Activated CD4-positive, alpha-beta T cell treated with anti-CD3 and anti-CD28 coated beads, Interleukin-2, amount 10 ng/mL, durations not matched to agents 7 days and 5 days (primary cell): ENCODE measurements around the gene FAM50A. TPM values are rescaled to one million over a fixed set of nuclear protein-coding genes. Genes with fewer than 3 reads are reported as not detected.
A peak's percentile ranks its signal among the peaks of the same experiment; 100 is the strongest.

Experiments used
- CTCF ChIA-PET: fragments of 350-600 bp; sonication (Branson Sonifier 250); formaldehyde crosslinking; loops from one replicate; lab custom pipeline; 2021; ENCODE audit warnings: antibody characterized with exemption; lab: Charles Lee
- POLR2A ChIA-PET: fragments of 350-600 bp; sonication (Branson Sonifier 250); formaldehyde crosslinking; loops from one replicate; lab custom pipeline; 2021; ENCODE audit warnings: antibody characterized with exemption; lab: Charles Lee
- DNase-seq: peaks from one replicate; pipeline ENCODE4 v3.0.0-alpha.2; 2020
- H3K27ac Mint-ChIP-seq: one replicate; pipeline ENCODE4 v1.8.0; 2021; ENCODE audit warnings: mild to moderate bottlenecking, moderate library complexity, mixed read lengths
- H3K27me3 Mint-ChIP-seq: one replicate; pipeline ENCODE4 v1.8.0; 2021; ENCODE audit warnings: mixed read lengths
- H3K36me3 Mint-ChIP-seq: one replicate; pipeline ENCODE4 v1.8.0; 2021; ENCODE audit warnings: low read depth, mixed read lengths
- H3K4me1 Mint-ChIP-seq: one replicate; pipeline ENCODE4 v1.8.0; 2021; ENCODE audit warnings: mixed read lengths
- H3K4me3 Mint-ChIP-seq: one replicate; pipeline ENCODE4 v1.8.0; 2021; ENCODE audit warnings: mild to moderate bottlenecking, moderate library complexity, mixed read lengths
- H3K9me3 Mint-ChIP-seq: one replicate; pipeline ENCODE4 v1.8.0; 2021; ENCODE audit warnings: mixed read lengths
- total RNA-seq, 2 experiments: library from RNA; stranded (reverse); gene quantifications; one replicate each; pipeline ENCODE4 v1.2.3, GENCODE V29; 2021

The FAM50A gene
- total RNA-seq, 2 experiments from 2014 or later, result 54.3 to 66.9 TPM

DNA sequence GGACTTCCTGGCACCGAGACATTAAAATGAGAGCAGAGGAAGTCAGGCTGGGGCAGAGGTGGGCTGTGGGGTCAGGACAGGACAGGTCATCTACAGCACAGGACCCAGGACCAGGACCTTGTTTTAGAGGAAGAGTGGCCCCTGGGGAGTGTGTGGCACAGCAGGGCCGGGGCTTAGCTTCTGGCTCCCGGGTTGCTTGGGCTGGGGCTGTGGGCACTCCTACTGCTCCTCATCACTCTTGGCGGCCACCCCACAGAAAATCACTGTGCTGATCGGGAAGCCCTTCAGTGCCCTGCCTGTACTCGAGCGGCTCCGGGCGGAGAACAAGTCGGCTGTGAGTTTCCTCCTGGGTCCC, 23.6 kb upstream of the FAM50A start:
- Mint-ChIP-seq H3K27ac (no peak overlapping the region), H3K9me3 (no peaks in the 10 kb centered on the region), H3K27me3 (no peaks in the 10 kb centered on the region), H3K36me3 (peaks cover 6% of the 10 kb centered on the region), H3K4me1 (peaks cover 8% of the 10 kb centered on the region), H3K4me3 (no peak overlapping the region)
- ChIA-PET CTCF (interaction anchor here (0.6 to 1.8 kb wide), 3 partner anchors 11 to 55 kb away, joined by 3 to 4 read pairs (median 3); partner anchors contain the start of gene DNASE1L1), POLR2A (no interaction called here)
- no peak for DNase-seq

DNA sequence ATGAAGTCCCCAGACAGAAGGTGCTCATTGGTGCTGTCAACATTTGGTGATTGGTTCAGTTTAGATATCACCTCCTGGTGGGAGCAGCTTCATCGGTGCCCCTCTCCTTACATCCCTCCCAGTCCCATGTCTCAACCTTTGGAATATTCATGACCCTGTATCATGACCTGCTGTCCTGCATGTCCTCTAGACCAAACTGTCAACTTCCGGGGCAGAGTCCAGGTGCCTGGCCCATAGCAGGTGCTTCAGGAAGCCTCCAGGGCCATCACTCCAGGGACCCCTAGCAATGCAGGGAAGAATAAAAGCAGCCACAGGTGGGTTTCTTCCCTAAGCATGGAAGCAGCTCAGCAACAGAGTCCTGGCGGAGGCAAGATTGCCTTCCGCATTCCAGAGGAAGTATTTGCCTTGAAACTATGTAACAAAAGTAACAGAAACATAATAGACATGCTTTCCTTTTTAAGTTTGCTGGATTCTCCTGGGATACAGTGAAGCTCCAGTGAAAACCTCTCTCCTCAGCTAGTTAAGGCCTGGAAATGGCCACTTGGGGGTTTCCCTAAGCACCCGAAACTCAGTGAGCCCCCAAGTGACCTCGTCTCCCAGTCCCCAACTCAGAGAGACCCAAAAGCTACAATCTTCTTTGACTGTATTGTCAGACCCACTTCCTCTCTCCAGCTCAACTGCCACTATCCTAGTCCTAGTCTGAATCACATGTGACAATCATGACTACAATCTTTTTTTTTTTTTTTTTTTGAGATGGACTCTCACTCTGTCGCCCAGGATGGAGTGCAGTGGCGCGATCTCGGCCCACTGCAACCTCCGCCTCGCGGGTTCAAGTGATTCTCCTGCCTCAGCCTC, 16.8 kb upstream of the FAM50A start:
- H3K4me3 Mint-ChIP-seq, result no peak overlapping the region
- CTCF ChIA-PET, result interaction anchor here (0.7 to 1.8 kb wide), 2 partner anchors 15 to 42 kb away, joined by 3 to 4 read pairs; no protein-coding TSS in a partner anchor

GRCh38 chrX:154428176-154429171, 15.5 kb upstream of the FAM50A start, which contains the start of gene ATP6AP1:
TSS of gene ATP6AP1 (plus strand) at chrX:154428677. CDS start at chrX:154428693, 16 bp downstream.
- Mint-ChIP-seq H3K9me3 (no peaks in the 10 kb centered on the region), H3K4me1 (peaks cover 28% of the 10 kb centered on the region), H3K4me3 (peak within 1 kb of the TSS; percentile 77), H3K27ac (peak within 1 kb of the TSS; percentile 79), H3K27me3 (no peaks in the 10 kb centered on the region), H3K36me3 (peaks cover 8% of the 10 kb centered on the region)
- peak; percentile 90 for DNase-seq
- CTCF ChIA-PET, result interaction anchor here (0.8 to 1.6 kb wide), 3 partner anchors 11 to 17 kb away, joined by 3 to 4 read pairs (median 4); partner anchors contain the start of gene TAFAZZIN
- POLR2A ChIA-PET, result no interaction called here

More for the DNA sequence above, 16.8 kb upstream of the FAM50A start:
- Mint-ChIP-seq H3K36me3 (peaks cover 3% of the 10 kb centered on the region), H3K27ac (no peak overlapping the region), H3K27me3 (no peaks in the 10 kb centered on the region), H3K9me3 (no peaks in the 10 kb centered on the region), H3K4me1 (peaks cover 28% of the 10 kb centered on the region)
- POLR2A ChIA-PET, result interaction anchor here (0.7 kb wide), 1 partner anchor 491 kb away, joined by 7 read pairs; no protein-coding TSS in a partner anchor
- no peak for DNase-seq

DNA sequence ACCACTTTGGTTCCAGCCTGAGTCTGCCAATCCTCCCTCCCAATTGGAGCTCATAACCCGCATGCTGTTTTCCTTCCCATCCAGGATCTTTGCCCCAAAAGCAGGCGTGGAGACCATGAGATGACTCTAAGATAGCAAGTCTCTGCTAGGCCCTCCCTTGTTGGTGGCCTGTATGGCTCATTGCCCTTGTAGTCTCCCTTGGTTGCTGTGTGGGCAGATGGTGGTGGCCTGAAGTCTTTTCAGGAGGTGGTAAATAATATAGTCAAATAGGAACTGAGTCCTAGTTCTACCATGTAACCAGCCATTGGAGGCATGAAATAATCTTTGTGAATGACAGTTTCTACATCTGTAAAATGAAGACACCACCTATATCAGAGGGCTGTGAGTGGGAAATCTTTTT, 14.2 kb upstream of the FAM50A start:
- Mint-ChIP-seq H3K36me3 (peaks cover 9% of the 10 kb centered on the region), H3K4me3 (peak overlapping the region; percentile 77), H3K27me3 (no peaks in the 10 kb centered on the region), H3K9me3 (no peaks in the 10 kb centered on the region), H3K27ac (no peak overlapping the region), H3K4me1 (peaks cover 23% of the 10 kb centered on the region)
- ChIA-PET POLR2A (interaction anchor here (0.6 kb wide), 1 partner anchor 57 kb away, joined by 3 read pairs; the partner anchor contains the start of gene UBL4A), CTCF (interaction anchor here (1.6 kb wide), 1 partner anchor 18 kb away, joined by 4 read pairs; the partner anchor contains the start of gene TAFAZZIN)
- no peak for DNase-seq

GRCh38 chrX:154430479-154430878, 13.5 kb upstream of the FAM50A start:
- no peak for DNase-seq
- Mint-ChIP-seq H3K27ac (peak overlapping the region; percentile 27), H3K9me3 (no peaks in the 10 kb centered on the region), H3K27me3 (no peaks in the 10 kb centered on the region), H3K4me1 (peaks cover 23% of the 10 kb centered on the region), H3K36me3 (peaks cover 13% of the 10 kb centered on the region), H3K4me3 (no peak overlapping the region)
- POLR2A ChIA-PET, result interaction anchor here (0.6 kb wide), 1 partner anchor 56 kb away, joined by 3 read pairs; the partner anchor contains the start of gene UBL4A
- CTCF ChIA-PET, result no interaction called here

DNA sequence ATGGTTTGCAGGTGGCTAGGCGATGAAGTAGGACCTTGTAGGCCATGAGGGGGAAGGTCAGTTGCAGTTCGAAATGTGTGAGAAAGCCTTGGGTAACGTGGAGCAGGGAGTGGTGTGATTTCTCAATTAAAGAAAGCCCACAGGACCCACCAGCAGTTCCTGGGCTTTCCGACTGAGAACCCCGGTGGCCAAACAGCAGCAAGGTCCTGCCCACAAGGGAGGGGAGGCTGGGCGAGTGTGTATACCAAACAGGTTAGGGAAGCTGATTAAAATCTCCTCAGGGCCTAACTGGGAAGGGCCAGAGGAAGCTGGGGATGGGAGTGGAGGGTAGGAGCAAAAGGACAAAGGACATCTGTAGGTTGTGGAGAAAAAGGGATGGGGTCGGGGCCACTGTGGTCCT, 13.0 kb upstream of the FAM50A start:
- peaks cover 24% of the 10 kb centered on the region for H3K4me1 Mint-ChIP-seq
- H3K4me3 Mint-ChIP-seq, result no peak overlapping the region
- no peaks in the 10 kb centered on the region for H3K27me3 Mint-ChIP-seq
- peaks cover 15% of the 10 kb centered on the region for H3K36me3 Mint-ChIP-seq
- no peaks in the 10 kb centered on the region for H3K9me3 Mint-ChIP-seq
- ChIA-PET CTCF (interaction anchor here (0.5 kb wide), 1 partner anchor 43 kb away, joined by 3 read pairs; no protein-coding TSS in a partner anchor), POLR2A (no interaction called here)
- no peak for DNase-seq
- H3K27ac Mint-ChIP-seq, result peak overlapping the region; percentile 27

DNA sequence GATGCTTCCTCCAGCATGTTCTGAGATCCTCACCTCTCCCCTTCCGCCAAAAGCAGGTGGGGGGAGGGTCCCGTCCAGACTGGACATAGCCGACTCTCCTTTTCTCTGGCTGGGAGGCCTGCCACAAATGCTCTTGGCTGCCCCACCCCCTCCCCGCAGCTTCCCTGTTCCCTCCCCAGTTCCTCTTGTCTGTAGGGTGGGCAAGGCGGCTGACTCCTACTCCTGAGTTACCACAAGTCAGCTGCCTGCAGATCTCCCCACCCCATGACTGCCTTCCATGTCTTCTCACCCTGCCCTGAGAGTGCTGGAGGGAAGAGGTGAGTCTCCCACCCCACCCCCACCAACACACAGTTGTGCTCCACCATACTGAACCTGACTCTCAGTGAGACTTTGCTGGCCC, 12.6 kb upstream of the FAM50A start:
- CTCF ChIA-PET, result interaction anchor here (0.5 kb wide), 1 partner anchor 43 kb away, joined by 3 read pairs; no protein-coding TSS in a partner anchor
- Mint-ChIP-seq H3K36me3 (peaks cover 18% of the 10 kb centered on the region), H3K9me3 (no peaks in the 10 kb centered on the region), H3K27ac (no peak overlapping the region), H3K4me1 (peaks cover 28% of the 10 kb centered on the region), H3K4me3 (no peak overlapping the region), H3K27me3 (no peaks in the 10 kb centered on the region)
- DNase-seq, result no peak
- POLR2A ChIA-PET, result no interaction called here

- ChIA-PET CTCF (no interaction called here), POLR2A (no interaction called here)
- Mint-ChIP-seq H3K36me3 (peaks cover 19% of the 10 kb centered on the region), H3K9me3 (no peaks in the 10 kb centered on the region), H3K4me3 (no peak overlapping the region), H3K27ac (no peak overlapping the region), H3K27me3 (no peaks in the 10 kb centered on the region), H3K4me1 (peaks cover 30% of the 10 kb centered on the region)
- no peak for DNase-seq
These were observed 11.7 kb upstream of the FAM50A start for GRCh38 chrX:154432210-154432609.

GRCh38 chrX:154433605-154434004, 10.3 kb upstream of the FAM50A start:
- Mint-ChIP-seq H3K36me3 (peaks cover 19% of the 10 kb centered on the region), H3K27ac (no peak overlapping the region), H3K27me3 (no peaks in the 10 kb centered on the region), H3K4me3 (no peak overlapping the region), H3K4me1 (peaks cover 31% of the 10 kb centered on the region), H3K9me3 (no peaks in the 10 kb centered on the region)
- ChIA-PET POLR2A (no interaction called here), CTCF (no interaction called here)
- DNase-seq, result no peak

DNA sequence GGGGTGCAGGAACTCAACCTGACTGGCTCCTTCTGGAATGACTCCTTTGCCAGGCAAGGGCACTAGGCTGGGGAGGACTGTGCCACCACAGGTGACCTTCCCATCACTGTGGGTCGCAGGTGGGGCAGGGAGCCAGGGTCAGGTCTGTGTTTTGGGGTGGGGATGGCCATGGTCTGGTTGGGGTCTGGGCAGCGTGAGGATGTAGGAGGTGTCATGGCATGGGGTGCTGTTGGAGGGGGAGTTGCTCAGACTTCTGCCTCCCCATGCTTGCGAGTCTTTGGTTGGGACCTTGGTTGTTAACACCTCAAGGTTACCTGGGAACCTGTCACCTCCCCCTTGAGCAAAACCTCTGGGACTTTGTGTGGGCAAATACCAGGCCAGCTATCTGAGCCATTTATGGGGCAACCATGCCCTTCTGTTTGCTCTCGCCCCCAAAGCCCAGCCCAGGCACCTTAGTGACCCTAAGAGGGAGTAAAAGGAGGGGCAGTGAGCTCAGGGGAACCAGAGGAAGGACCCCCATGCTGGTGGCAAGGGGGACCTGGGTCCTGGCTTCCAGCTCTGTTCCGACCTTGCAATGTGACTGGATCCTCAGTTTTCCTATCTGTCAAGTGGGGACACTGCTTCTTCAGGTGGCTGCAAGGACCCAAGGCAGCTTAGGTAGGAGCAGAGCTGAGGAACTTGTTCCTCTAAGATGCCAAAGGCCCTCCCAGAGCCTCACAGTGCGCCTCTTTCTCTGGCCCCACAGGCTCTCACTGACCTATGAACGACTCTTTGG, 9.4 kb upstream of the FAM50A start:
- no peak overlapping the region for H3K27ac Mint-ChIP-seq

GRCh38 chrX:154435171-154435733, 8.7 kb upstream of the FAM50A start:
- Mint-ChIP-seq H3K27ac (no peak overlapping the region), H3K4me1 (peaks cover 26% of the 10 kb centered on the region), H3K9me3 (no peaks in the 10 kb centered on the region), H3K4me3 (no peak overlapping the region), H3K36me3 (peaks cover 19% of the 10 kb centered on the region), H3K27me3 (no peaks in the 10 kb centered on the region)
- no peak for DNase-seq
- ChIA-PET POLR2A (no interaction called here), CTCF (no interaction called here)

More for the DNA sequence above, 9.4 kb upstream of the FAM50A start:
- no peak for DNase-seq
- ChIA-PET CTCF (no interaction called here), POLR2A (no interaction called here)
- peaks cover 28% of the 10 kb centered on the region for H3K4me1 Mint-ChIP-seq
- no peaks in the 10 kb centered on the region for H3K9me3 Mint-ChIP-seq
- peaks cover 19% of the 10 kb centered on the region for H3K36me3 Mint-ChIP-seq
- H3K4me3 Mint-ChIP-seq, result no peak overlapping the region
- H3K27me3 Mint-ChIP-seq, result no peaks in the 10 kb centered on the region
